Neural cell (in vitro differentiated cells): ENCODE measurements around the gene CAMKMT. TPM values are rescaled to one million over a fixed set of nuclear protein-coding genes. Genes with fewer than 3 reads are reported as not detected.

Source experiments
- H2AFZ ChIP-seq: fragments of 200-600, 300-800 bp; sonication (generic), shearing (Covaris generic); 2 replicates; pipeline ENCODE4 v1.6.0; 2014; ENCODE audit warnings: low read depth, mild to moderate bottlenecking, antibody characterized with exemption, low read length, moderate library complexity
- H3F3A ChIP-seq: fragments of 200-600 bp; shearing (Covaris generic); 2 replicates; pipeline ENCODE4 v1.6.1; 2016; ENCODE audit warnings: mild to moderate bottlenecking, moderate library complexity, mixed read lengths, antibody characterized with exemption, low read length; ENCODE audit not compliant: insufficient read depth, poor library complexity, severe bottlenecking
- H3K27ac ChIP-seq: fragments of 200-600, 300-800 bp; sonication (generic), shearing (Covaris generic); 2 replicates; pipeline ENCODE4 v1.5.1; 2014; ENCODE audit warnings: mild to moderate bottlenecking, low read length, moderate library complexity
- H3K27me3 ChIP-seq: fragments of 300-800, 200-600 bp; sonication (generic), shearing (Covaris generic); 2 replicates; pipeline ENCODE4 v1.6.0; 2014; ENCODE audit warnings: mild to moderate bottlenecking, low read depth, low read length, moderate library complexity; ENCODE audit not compliant: insufficient read depth
- H3K36me3 ChIP-seq: fragments of 300-800, 200-600 bp; sonication (generic), shearing (Covaris generic); 2 replicates; pipeline ENCODE4 v1.5.1; 2014; ENCODE audit warnings: mild to moderate bottlenecking, antibody characterized with exemption, low read length, moderate library complexity; ENCODE audit not compliant: insufficient read depth
- H3K4me2 ChIP-seq: fragments of 300-800, 200-600 bp; sonication (generic), shearing (Covaris generic); 2 replicates; pipeline ENCODE4 v1.6.0; 2014; ENCODE audit warnings: mild to moderate bottlenecking, low read length
- H3K4me3 ChIP-seq: fragments of 300-800, 200-600 bp; sonication (generic), shearing (Covaris generic); 2 replicates; pipeline ENCODE4 v1.5.1; 2014; ENCODE audit warnings: mild to moderate bottlenecking, low read length, moderate library complexity
- H3K79me2 ChIP-seq: fragments of 200-600 bp; shearing (Covaris generic); replicated peaks from 2 replicates; pipeline ENCODE4 v1.6.0; 2014; ENCODE audit warnings: mild to moderate bottlenecking, low read length, moderate library complexity; ENCODE audit not compliant: insufficient read depth
- H3K9ac ChIP-seq: fragments of 300-800, 200-600 bp; sonication (generic), shearing (Covaris generic); 2 replicates; pipeline ENCODE4 v1.6.1; 2016; ENCODE audit warnings: mild to moderate bottlenecking, low read length, mixed read lengths
- H3K9me2 ChIP-seq: fragments of 200-600 bp; shearing (Covaris generic); 2 replicates; pipeline ENCODE4 v1.6.1; 2016; ENCODE audit warnings: mild to moderate bottlenecking, low read length, mixed read lengths; ENCODE audit not compliant: insufficient read depth
- H3K9me3 ChIP-seq: fragments of 200-600, 300-800 bp; sonication (generic), shearing (Covaris generic); 2 replicates; pipeline ENCODE4 v1.6.1; 2016; ENCODE audit warnings: mild to moderate bottlenecking, mixed run types, low read length, moderate library complexity, mixed read lengths
- H4K20me1 ChIP-seq: fragments of 200-600 bp; shearing (Covaris generic); 2 replicates; pipeline ENCODE4 v1.6.1; 2016; ENCODE audit warnings: mild to moderate bottlenecking, mixed run types; ENCODE audit not compliant: insufficient read depth
- EP300 ChIP-seq: fragments of 450-650 bp; conservative IDR thresholded peaks from 2 replicates; pipeline ENCODE4 v1.6.1; 2014; ENCODE audit warnings: antibody characterized with exemption, mild to moderate bottlenecking, moderate library complexity; ENCODE audit not compliant: poor library complexity, severe bottlenecking
- EZH2 ChIP-seq: fragments of 200-600, 300-800 bp; shearing (Covaris generic), sonication (generic); IDR thresholded peaks from 2 replicates; pipeline ENCODE4 v1.6.1; 2014; ENCODE audit warnings: antibody characterized with exemption, low read length, borderline replicate concordance, mild to moderate bottlenecking; ENCODE audit not compliant: insufficient read depth, poor library complexity, severe bottlenecking
- MXI1 ChIP-seq: fragments of 450-650 bp; conservative IDR thresholded peaks from 2 replicates; pipeline ENCODE4 v1.6.1; 2014; ENCODE audit warnings: antibody characterized with exemption, mild to moderate bottlenecking; ENCODE audit not compliant: poor library complexity, severe bottlenecking
- POLR2AphosphoS5 ChIP-seq: IDR thresholded peaks from 2 replicates; pipeline ENCODE4 v1.6.1; 2012
- RAD21 ChIP-seq: fragments of 450-650 bp; conservative IDR thresholded peaks from 2 replicates; pipeline ENCODE4 v1.6.1; 2014; ENCODE audit warnings: antibody characterized with exemption, mild to moderate bottlenecking, moderate library complexity
- SMC3 ChIP-seq: fragments of 450-650 bp; conservative IDR thresholded peaks from 2 replicates; pipeline ENCODE4 v1.6.1; 2014; ENCODE audit warnings: antibody characterized with exemption, mild to moderate bottlenecking, moderate library complexity; ENCODE audit not compliant: poor library complexity
- TAF1 ChIP-seq: IDR thresholded peaks from 2 replicates; pipeline ENCODE4 v1.6.1; 2012; ENCODE audit warnings: low read depth
- polyA plus RNA-seq: library from polyadenylated mRNA; depleted of rRNA; stranded (reverse); fragments of >200 nt; gene quantifications from 2 replicates; pipeline ENCODE4 v1.2.3, GENCODE V29; 2014
- TF ChIP-seq, protein P1 (sequence below): IDR thresholded peaks from 2 replicates; pipeline ENCODE4 v1.6.1; 2012; ENCODE audit warnings: borderline replicate concordance
- TF ChIP-seq, protein P2 (sequence below): fragments of 450-650 bp; IDR thresholded peaks from 2 replicates; pipeline ENCODE4 v1.5.1; 2014; ENCODE audit warnings: antibody characterized with exemption, mild to moderate bottlenecking, moderate library complexity; ENCODE audit not compliant: poor library complexity, severe bottlenecking

Gene CAMKMT
- polyA plus RNA-seq, 1 donor from 2014 or later, result 5.1 TPM

DNA sequence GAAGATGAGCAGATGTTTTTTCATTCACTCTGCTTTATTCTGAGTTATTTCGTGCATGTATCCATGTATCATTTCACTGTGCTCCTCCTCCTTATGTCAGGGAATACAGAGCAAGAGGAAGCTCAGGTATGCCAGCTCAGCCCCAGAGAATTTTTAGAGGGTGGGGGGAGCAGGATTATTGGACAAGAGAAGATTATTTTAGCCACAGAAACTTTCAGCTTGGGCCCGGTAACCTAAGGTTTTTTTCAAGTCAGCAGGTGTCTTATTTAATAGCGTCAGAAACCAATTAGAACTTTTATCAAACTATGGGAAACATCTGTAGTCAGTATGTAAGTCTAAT lies 346.9 kb downstream of the CAMKMT start:
- H3K36me3 ChIP-seq, result no peaks in the 10 kb centered on the region
- no peak overlapping the region for H3K4me2 ChIP-seq
- H3K27ac ChIP-seq, result no peak overlapping the region
- H3K27me3 ChIP-seq, result peaks cover 46% of the 10 kb centered on the region
- H3K9ac ChIP-seq, result no peak overlapping the region
- H3K79me2 ChIP-seq, result no peaks in the 10 kb centered on the region
- H3K9me3 ChIP-seq, result no peaks in the 10 kb centered on the region
- TF ChIP-seq, protein P1, sequence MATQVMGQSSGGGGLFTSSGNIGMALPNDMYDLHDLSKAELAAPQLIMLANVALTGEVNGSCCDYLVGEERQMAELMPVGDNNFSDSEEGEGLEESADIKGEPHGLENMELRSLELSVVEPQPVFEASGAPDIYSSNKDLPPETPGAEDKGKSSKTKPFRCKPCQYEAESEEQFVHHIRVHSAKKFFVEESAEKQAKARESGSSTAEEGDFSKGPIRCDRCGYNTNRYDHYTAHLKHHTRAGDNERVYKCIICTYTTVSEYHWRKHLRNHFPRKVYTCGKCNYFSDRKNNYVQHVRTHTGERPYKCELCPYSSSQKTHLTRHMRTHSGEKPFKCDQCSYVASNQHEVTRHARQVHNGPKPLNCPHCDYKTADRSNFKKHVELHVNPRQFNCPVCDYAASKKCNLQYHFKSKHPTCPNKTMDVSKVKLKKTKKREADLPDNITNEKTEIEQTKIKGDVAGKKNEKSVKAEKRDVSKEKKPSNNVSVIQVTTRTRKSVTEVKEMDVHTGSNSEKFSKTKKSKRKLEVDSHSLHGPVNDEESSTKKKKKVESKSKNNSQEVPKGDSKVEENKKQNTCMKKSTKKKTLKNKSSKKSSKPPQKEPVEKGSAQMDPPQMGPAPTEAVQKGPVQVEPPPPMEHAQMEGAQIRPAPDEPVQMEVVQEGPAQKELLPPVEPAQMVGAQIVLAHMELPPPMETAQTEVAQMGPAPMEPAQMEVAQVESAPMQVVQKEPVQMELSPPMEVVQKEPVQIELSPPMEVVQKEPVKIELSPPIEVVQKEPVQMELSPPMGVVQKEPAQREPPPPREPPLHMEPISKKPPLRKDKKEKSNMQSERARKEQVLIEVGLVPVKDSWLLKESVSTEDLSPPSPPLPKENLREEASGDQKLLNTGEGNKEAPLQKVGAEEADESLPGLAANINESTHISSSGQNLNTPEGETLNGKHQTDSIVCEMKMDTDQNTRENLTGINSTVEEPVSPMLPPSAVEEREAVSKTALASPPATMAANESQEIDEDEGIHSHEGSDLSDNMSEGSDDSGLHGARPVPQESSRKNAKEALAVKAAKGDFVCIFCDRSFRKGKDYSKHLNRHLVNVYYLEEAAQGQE, result no peak
- no peak for TF ChIP-seq TAF1
- TF ChIP-seq, protein P2, sequence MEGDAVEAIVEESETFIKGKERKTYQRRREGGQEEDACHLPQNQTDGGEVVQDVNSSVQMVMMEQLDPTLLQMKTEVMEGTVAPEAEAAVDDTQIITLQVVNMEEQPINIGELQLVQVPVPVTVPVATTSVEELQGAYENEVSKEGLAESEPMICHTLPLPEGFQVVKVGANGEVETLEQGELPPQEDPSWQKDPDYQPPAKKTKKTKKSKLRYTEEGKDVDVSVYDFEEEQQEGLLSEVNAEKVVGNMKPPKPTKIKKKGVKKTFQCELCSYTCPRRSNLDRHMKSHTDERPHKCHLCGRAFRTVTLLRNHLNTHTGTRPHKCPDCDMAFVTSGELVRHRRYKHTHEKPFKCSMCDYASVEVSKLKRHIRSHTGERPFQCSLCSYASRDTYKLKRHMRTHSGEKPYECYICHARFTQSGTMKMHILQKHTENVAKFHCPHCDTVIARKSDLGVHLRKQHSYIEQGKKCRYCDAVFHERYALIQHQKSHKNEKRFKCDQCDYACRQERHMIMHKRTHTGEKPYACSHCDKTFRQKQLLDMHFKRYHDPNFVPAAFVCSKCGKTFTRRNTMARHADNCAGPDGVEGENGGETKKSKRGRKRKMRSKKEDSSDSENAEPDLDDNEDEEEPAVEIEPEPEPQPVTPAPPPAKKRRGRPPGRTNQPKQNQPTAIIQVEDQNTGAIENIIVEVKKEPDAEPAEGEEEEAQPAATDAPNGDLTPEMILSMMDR, result no peak
- no peak for TF ChIP-seq SMC3
- TF ChIP-seq RAD21, result no peak
- TF ChIP-seq POLR2AphosphoS5, result no peak
- TF ChIP-seq MXI1, result no peak
- TF ChIP-seq EZH2, result no peak
- H4K20me1 ChIP-seq, result no peaks in the 10 kb centered on the region
- no peaks in the 10 kb centered on the region for H3K9me2 ChIP-seq
- H2AFZ ChIP-seq, result no peak overlapping the region
- H3F3A ChIP-seq, result peaks cover 18% of the 10 kb centered on the region
- no peak overlapping the region for H3K4me3 ChIP-seq

DNA sequence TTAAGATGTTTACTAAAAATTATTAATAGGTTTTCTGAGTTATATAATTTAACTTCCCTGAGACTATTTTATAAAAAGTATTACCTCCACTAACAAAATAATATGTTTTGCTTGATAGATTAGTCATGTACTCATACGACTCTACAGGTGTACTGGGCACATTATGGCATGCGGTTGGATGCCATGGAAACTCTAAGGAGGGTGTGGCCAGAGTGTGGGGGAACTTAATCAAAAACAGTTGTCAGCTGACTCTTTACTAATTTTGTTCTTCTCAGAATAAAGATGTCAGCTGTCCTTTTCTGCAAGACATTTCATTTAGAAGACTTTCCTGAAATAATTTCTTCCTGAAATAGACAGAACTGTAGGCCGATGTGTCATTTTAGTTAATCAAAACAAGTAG lies 351.4 kb downstream of the CAMKMT start:
- Histone ChIP-seq H3K27me3 (peaks cover 37% of the 10 kb centered on the region), H3K9me2 (no peaks in the 10 kb centered on the region), H3K4me2 (no peak overlapping the region), H3F3A (peaks cover under 1% of the 10 kb centered on the region), H3K79me2 (no peaks in the 10 kb centered on the region), H3K36me3 (no peaks in the 10 kb centered on the region), H2AFZ (no peak overlapping the region), H4K20me1 (no peaks in the 10 kb centered on the region), H3K4me3 (no peak overlapping the region), H3K27ac (no peak overlapping the region), H3K9ac (no peak overlapping the region), H3K9me3 (no peaks in the 10 kb centered on the region)
- TF ChIP-seq MXI1 (no peak), POLR2AphosphoS5 (no peak), EP300 (no peak), EZH2 (no peak), RAD21 (no peak), TAF1 (no peak), SMC3 (no peak)
- TF ChIP-seq, protein P2, result no peak
- TF ChIP-seq, protein P1, result no peak
